Adrenal gland (tissue), 12 donors: ENCODE data around the gene LDHB. TPM values are rescaled to one million over a fixed set of nuclear protein-coding genes. Genes with fewer than 3 reads are reported as not detected.

Experiments
- DNase-seq, 7 donors: peaks; one replicate each; pipeline ENCODE4 v3.0.0-alpha.2; 2019 to 2020
- H3K27ac ChIP-seq, 5 donors: fragments of 200-600 bp; sonication (generic) in 4 of 5; 1 replicate in 3 of 5; 2 replicates in 2 of 5; pipeline versions ENCODE4 v1.5.1 to v1.8.0; 2016 to 2020; ENCODE audit warnings: mild to moderate bottlenecking in 1 of 5
- H3K27me3 ChIP-seq: fragments of 200-600 bp; 2 replicates; pipeline ENCODE4 v1.8.0; 2021
- H3K36me3 ChIP-seq, 2 donors: fragments of 200-600 bp; replicated peaks in 1 of 2; 1 replicate in 1 of 2; 2 replicates in 1 of 2; pipeline versions ENCODE4 v1.5.1 to v1.8.0; 2018 to 2022
- H3K4me1 ChIP-seq, 2 donors: fragments of 200-600 bp; replicated peaks in 1 of 2; 1 replicate in 1 of 2; 2 replicates in 1 of 2; pipeline versions ENCODE4 v1.5.1 to v1.8.0; 2018 to 2021
- H3K4me3 ChIP-seq, 4 donors: fragments of 200-600 bp; sonication (generic) in 3 of 4; one replicate each; pipeline ENCODE4 v1.5.1; 2016 to 2018
- H3K9me3 ChIP-seq, 3 donors: fragments of 200-600 bp; sonication (generic) in 1 of 3; replicated peaks in 1 of 3; 1 replicate in 2 of 3; 2 replicates in 1 of 3; pipeline versions ENCODE4 v1.5.1 to v1.8.0; 2016 to 2021
- CTCF ChIP-seq, 6 experiments: fragments of 450-650 bp in 4 of 6; fragments of 200-600 bp in 2 of 6; sonication (generic) in 1 of 6; IDR thresholded peaks; 1 replicate in 5 of 6; 2 replicates in 1 of 6; pipeline versions ENCODE4 v1.5.1 to v1.8.0; 2016 to 2021; ENCODE audit warnings: antibody characterized with exemption in 6 of 6, mild to moderate bottlenecking in 2 of 6, moderate library complexity in 1 of 6
- POLR2A ChIP-seq, 2 donors: fragments of 450-650 bp; IDR thresholded peaks; one replicate each; pipeline ENCODE4 v1.6.1; 2017; ENCODE audit warnings: antibody characterized with exemption in 2 of 2, mild to moderate bottlenecking in 2 of 2, moderate library complexity in 1 of 2
- WGBS, 4 donors: extraction: QIAGEN DNeasy Blood & Tissue Kit in 2 of 4; methylation state at CpG; one replicate each; pipeline versions ENCODE4 v1.1.5 to v1.1.7; 2013 to 2017; 5-methylcytosine and 5-hydroxymethylcytosine counted together
- intact Hi-C, 2 donors: fragments of 100-400 bp; cut with DNase I; formaldehyde crosslinking; loops; one replicate each; pipeline versions ENCODE4 v1.14.1 to v1.15.0; 2022 to 2023
- polyA plus RNA-seq, 3 donors: library from polyadenylated mRNA; stranded (reverse); fragments of 200-250 nt in 2 of 3; fragments of 350-450 nt in 1 of 3; fragmentation: Illumina TruSeq in 1 of 3; extraction: RNeasy Lipid Tissue Mini Kit (QIAGEN cat#74804) in 1 of 3; gene quantifications; one replicate each; pipeline ENCODE4 v1.2.3, GENCODE V29; 2013 to 2014
- total RNA-seq, 9 donors: library from RNA; depleted of rRNA in 4 of 9; stranded (reverse); fragments of >200 nt in 4 of 9; fragments of 120-200 nt in 1 of 9; fragmentation: NEBNext Ultra II Directional in 1 of 9; extraction: Animal tissue kit (Norgen Biotek cat#: 25700) in 1 of 9; gene quantifications; one replicate each; pipeline versions ENCODE4 v1.1.0 to v1.2.4, GENCODE V29; 2013 to 2023
- donor health status: healthy with polysubstance abuse.
- donor health status: Bipolar disorder and iron deficiency.
- donor health status: DM: yes; HTN: yes; CAD: no.
- donor health status: DM: no; HTN: no; CAD: no.
- donor health status: DM: no; HTN: no; CAD: no.
- donor health status: DM: yes; HTN: yes; CAD: no.

The LDHB gene
- total and polyA plus RNA-seq, 12 donors: 334 to 1,272 (median 614) TPM

DNA sequence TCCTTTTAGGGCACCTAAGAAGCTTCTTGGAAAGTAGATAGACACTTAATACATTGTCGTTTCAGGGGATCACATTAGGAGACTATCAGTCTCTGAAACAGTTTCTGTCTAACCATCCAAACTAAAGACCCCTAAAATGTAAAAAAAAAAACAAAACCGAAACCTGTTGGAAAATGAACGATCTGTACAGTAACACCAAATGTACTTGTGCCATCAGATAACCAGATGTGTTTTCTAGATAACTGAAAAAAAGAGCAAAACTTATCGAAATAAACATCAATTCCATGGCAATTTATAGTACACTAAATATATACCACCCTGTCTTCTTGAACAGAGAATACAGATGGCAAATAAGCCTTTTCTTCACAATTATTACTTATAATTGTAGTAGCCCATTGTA, 2.1 kb downstream of the LDHB start:
- TF ChIP-seq POLR2A (IDR thresholded peaks at IDR 0.05): no peak
- no peak for TF ChIP-seq CTCF (IDR thresholded peaks at IDR 0.05)
- Histone ChIP-seq H3K4me3 (peak overlapping the region in 1 of 4 donors; percentile 77), H3K27me3 (no peaks in the 10 kb centered on the region), H3K9me3 (no peaks in the 10 kb centered on the region), H3K36me3 (peaks cover 0 to 26% of the 10 kb centered on the region in 2 donors), H3K27ac (no peak overlapping the region), H3K4me1 (peaks cover 3 to 27% of the 10 kb centered on the region in 2 donors)
- 38 to 58% (median 52%) methylated on average over 4 of the region's 4 CpGs for WGBS, 4 donors
- intact Hi-C loops: loop anchor here in 1 of 2 donors (10.0 kb wide), 1 partner anchor 151 kb away; the partner anchor contains the start of genes GOLT1B and RECQL
- no peak for DNase-seq

DNA sequence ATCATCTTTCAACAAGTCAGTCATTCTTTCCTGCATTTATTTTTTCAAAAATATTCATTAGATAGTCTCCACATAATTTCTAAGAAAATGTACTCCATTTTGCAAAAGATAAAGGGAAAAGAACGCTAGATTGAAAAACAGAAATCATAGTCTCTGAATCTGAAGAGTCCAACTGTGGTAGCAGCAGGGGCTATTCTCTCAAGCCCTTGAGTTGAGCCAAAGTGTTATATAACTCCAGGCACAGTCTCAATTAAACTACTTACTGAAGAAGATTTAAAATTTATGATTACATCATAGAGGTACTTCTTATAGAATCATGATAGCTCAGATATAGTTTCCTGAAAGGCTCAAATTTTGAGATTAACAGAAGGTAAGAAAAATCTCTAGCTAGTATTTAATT, 5.8 kb downstream of the LDHB start:
- H3K36me3 ChIP-seq: peaks cover 0 to 46% of the 10 kb centered on the region in 2 donors
- H3K27ac ChIP-seq: no peak overlapping the region
- no peaks in the 10 kb centered on the region for H3K9me3 ChIP-seq
- intact Hi-C loops: loop anchor here in 1 of 2 donors (10.0 kb wide), 1 partner anchor 147 kb away; the partner anchor contains the start of genes GOLT1B and RECQL
- no peak for DNase-seq
- 91 to 98% (median 93%) methylated on average over 1 of the region's 1 CpG for WGBS, 4 donors
- no peak for TF ChIP-seq POLR2A (IDR thresholded peaks at IDR 0.05)
- no peak for TF ChIP-seq CTCF (IDR thresholded peaks at IDR 0.05)
- H3K4me1 ChIP-seq: peaks cover 3 to 25% of the 10 kb centered on the region in 2 donors
- no peaks in the 10 kb centered on the region for H3K27me3 ChIP-seq
- no peak overlapping the region for H3K4me3 ChIP-seq

GRCh38 chr12:21650997-21651396, 6.6 kb downstream of the LDHB start:
- TF ChIP-seq CTCF (IDR thresholded peaks at IDR 0.05): no peak
- no peak for TF ChIP-seq POLR2A (IDR thresholded peaks at IDR 0.05)
- Histone ChIP-seq H3K4me3 (no peak overlapping the region), H3K36me3 (peaks cover 0 to 54% of the 10 kb centered on the region in 2 donors), H3K9me3 (no peaks in the 10 kb centered on the region), H3K27me3 (no peaks in the 10 kb centered on the region), H3K27ac (no peak overlapping the region), H3K4me1 (peaks cover 0 to 17% of the 10 kb centered on the region in 2 donors)
- WGBS, 4 donors: 98 to 100% (median 100%) methylated on average over 1 of the region's 1 CpG
- DNase-seq: no peak
- intact Hi-C loops: loop anchor here in 1 of 2 donors (10.0 kb wide), 1 partner anchor 146 kb away; the partner anchor contains the start of genes GOLT1B and RECQL

GRCh38 chr12:21649034-21649433, 8.6 kb downstream of the LDHB start:
- peaks cover 0 to 64% of the 10 kb centered on the region in 2 donors for H3K36me3 ChIP-seq
- no peak for DNase-seq
- TF ChIP-seq POLR2A (IDR thresholded peaks at IDR 0.05) (no peak), CTCF (IDR thresholded peaks at IDR 0.05) (no peak)
- H3K4me3 ChIP-seq: no peak overlapping the region
- no peak overlapping the region for H3K27ac ChIP-seq
- H3K9me3 ChIP-seq: no peaks in the 10 kb centered on the region
- H3K4me1 ChIP-seq: peaks cover 0 to 10% of the 10 kb centered on the region in 2 donors
- intact Hi-C loops: no loop called here
- 54 to 60% (median 59%) methylated on average over 3 of the region's 3 CpGs for WGBS, 4 donors
- no peaks in the 10 kb centered on the region for H3K27me3 ChIP-seq
